AG10803 (cell line): ENCODE measurements around the gene GPHN.
"Not testable (repeated sequence)": the region's sequence is repeated elsewhere in the genome, so short reads cannot be mapped to it uniquely, and the experiment has no call there.

Experiments used
- DNase-seq: peaks from one replicate; pipeline ENCODE4 v3.0.0; 2010; ENCODE audit warnings: low read depth
- H3K4me3 ChIP-seq: 2 replicates; pipeline ENCODE4 v1.5.1; 2011; ENCODE audit warnings: mild to moderate bottlenecking, low read length, control low read depth
- CTCF ChIP-seq: conservative IDR thresholded peaks from 2 replicates; pipeline ENCODE4 v1.5.1; 2011; ENCODE audit warnings: mild to moderate bottlenecking, low read length, control low read depth, inconsistent platforms

Gene GPHN

GRCh38 chr14:67056684-67057083 is 548.7 kb downstream of the GPHN start:
- no peak for TF ChIP-seq CTCF
- no peak overlapping the region for H3K4me3 ChIP-seq
- DNase-seq, result no peak

DNA sequence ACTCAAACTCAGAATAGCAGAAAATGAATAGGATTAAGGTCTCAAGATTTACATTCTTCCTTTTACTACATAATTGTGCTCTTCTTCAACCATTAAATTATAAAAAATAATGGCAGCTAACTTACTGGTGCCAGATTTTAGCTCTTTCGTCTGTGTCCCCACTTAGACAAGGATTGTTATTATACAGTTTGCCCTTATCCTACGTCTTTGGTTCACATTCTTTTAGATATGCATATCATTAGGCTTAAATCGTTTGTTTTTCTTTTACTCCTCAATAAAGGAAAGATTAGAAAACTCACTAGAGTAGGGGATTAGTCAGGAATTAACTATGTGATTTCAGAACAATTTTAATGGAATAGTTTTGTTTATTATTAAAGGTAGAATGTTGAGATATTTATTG is 551.6 kb downstream of the GPHN start:
- DNase-seq, result no peak
- H3K4me3 ChIP-seq, result no peak overlapping the region
- no peak for TF ChIP-seq CTCF

- DNase-seq, result no peak
- TF ChIP-seq CTCF, result no peak
Observed at GRCh38 chr14:67060546-67060945, 552.6 kb downstream of the GPHN start.

GRCh38 chr14:67067070-67067814 is 559.3 kb downstream of the GPHN start:
- H3K4me3 ChIP-seq, DNase-seq: not testable (repeated sequence)

More at GRCh38 chr14:67060546-67060945, 552.6 kb downstream of the GPHN start:
- H3K4me3 ChIP-seq, result no peak overlapping the region

DNA sequence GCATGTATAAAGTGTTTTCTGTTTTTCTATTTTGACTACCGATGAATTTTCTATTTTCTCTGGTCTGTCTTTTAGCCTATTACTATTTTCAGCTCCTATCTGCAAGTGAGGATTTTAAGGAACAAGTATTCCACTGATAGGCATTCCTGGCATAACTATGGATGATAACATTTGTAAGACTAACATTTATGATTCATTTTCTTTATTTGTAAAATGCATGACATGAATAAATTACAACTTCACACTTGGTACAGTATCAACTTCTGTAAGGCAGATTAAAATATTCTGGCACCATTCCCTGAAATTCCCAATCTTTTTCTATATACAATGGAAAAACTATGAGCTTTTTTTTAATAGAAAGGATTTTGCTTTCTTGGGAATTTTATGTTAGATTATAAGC is 560.3 kb downstream of the GPHN start:
- TF ChIP-seq CTCF, result no peak
- no peak overlapping the region for H3K4me3 ChIP-seq
- no peak for DNase-seq

- no peak overlapping the region for H3K4me3 ChIP-seq
- DNase-seq, result no peak
- no peak for TF ChIP-seq CTCF
Observed at GRCh38 chr14:67071506-67071905, 563.6 kb downstream of the GPHN start.

- TF ChIP-seq CTCF, result no peak
- DNase-seq, result no peak
Observed at GRCh38 chr14:67077921-67078320, 570.0 kb downstream of the GPHN start.

More at GRCh38 chr14:67077921-67078320, 570.0 kb downstream of the GPHN start:
- H3K4me3 ChIP-seq, result no peak overlapping the region
